Amygdala (tissue), 56 donors: ENCODE data around the gene OR6X1.
A peak's percentile ranks its signal among the peaks of the same experiment; 100 is the strongest.
"Not testable (repeated sequence)": the region's sequence is repeated elsewhere in the genome, so short reads cannot be mapped to it uniquely, and the experiment has no call there.

Experiments
- DNase-seq, 56 donors: peaks; one replicate each; lab custom pipeline; 2025; lab: John Stamatoyannopoulos, UW

The OR6X1 gene

DNA sequence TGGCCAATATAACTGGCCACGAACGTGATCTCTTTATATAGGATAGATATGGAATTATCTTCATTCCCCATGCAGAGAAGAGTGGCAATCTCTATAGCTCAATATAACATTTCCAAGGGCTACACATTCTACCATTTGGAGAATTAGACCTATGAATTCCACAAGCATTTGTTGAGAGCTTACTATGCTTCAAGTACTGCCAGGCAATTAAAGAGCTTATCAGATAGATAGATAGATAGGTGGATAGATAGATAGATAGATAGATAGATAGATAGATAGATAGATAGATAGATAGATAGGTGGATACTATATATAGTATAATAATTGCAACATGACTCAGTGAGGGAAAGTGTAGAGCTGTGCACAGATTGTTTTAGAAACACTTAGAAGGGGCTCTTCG is 1.5 kb upstream of the OR6X1 start:
- DNase-seq: no peak

DNA sequence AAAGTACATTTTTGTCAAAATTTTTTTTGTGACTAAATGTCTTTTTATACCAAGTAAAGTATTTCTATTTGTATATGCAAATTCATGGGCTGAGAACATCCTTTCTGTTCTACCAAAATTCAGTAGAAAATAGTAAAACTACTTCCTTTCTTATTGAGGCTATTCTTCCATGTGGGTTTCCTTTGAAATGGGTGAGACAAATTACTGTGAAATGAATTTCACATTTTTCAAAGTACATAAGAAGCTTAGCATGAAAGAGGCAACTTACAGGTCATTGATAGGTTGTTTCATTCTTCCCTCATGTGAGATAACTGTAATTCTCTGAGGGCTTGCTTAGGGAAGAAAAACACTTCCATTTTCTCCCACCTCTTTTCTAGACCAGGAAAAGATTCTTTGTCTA is 1.0 kb upstream of the OR6X1 start:
- no peak for DNase-seq

DNA sequence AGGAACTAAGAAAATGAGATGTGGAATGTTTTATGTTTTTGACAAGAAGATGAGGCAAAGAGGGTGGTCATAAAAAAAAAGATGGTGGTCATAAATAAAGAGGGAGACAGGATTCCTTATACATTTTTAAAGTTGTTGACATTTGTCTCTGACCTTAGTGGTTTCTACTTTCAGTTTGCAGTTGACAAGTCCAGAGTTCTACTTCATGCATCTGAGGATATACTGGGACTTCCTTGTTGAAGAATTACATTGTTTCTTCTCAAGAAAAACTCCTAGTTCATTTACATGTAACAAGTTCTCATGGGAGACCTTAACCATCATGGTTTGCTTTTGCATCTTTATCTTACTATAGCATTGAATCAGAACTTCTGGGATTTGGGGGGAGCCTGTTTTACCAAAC is 1.2 kb downstream of the OR6X1 start:
- DNase-seq: no peak

DNA sequence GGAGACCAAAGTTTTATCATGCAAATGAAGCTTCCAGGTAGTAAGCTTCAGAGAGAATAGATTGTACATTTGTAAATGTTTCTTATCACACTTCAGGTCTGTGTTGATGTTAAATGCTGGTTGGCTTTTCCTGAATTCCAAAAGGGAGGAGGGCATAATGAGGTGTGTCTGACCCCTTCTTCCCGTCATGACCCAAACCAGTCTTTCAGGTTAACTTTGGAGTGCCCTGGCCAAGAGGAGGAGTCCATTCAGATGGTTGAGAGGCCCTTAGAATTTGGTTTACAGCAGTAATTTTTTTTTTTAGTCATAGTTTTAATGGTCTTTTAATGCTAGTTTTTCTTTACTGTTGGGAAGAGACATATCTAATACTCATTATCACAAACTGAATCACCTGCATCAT is 2.5 kb downstream of the OR6X1 start:
- DNase-seq: no peak

DNA sequence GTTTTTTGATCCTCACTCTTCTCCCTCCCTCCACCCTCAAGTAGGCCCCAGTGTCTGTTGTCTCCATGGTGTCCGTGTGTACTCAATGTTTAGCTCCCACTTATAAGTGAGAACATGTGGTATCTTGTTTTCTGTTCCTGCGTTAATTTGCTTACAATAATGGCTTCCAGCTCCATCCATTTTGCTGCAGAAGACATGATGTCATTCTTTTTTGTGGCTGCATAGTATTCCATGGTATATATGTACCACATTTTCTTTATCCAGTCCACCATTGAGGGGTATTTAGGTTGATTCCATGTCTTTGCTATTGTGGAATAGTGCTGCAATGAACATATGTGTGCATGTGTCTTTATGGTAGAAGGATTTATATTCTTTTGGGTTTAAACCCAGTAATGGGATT is 6.0 kb downstream of the OR6X1 start:
- DNase-seq: not testable (repeated sequence)

DNA sequence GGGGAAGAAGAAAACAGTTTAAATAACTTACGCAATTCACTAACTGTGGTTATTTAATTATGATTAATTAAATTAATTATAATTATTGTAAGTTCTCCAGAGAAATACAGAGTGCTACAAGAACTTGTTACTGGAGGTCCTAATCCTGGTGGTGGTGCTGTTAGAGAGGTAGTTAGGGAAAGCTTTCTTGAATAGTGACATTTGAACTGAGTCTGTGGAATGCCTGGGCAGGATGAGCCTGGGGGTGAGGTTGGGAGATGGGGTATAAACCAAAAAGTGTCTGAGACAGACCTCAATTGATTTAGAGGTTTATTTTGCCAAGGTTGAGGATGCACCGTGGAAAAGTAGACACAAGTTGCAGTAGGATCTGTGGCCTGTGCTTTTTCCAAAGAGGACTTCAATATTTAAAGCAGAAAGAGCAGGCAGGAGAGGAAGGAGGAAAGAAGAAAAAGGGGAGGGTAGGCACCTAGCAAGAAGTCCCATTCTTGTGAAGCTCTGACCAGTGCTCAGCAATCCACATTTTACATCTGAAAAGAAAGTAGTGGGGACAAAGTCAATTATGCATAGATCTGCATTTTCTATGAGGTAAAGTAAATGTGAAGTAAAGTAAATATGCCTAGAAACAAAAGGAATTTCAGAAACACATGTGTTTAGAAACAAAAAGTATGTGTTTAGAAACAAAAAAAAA is 8.4 kb downstream of the OR6X1 start:
- DNase-seq: no peak

DNA sequence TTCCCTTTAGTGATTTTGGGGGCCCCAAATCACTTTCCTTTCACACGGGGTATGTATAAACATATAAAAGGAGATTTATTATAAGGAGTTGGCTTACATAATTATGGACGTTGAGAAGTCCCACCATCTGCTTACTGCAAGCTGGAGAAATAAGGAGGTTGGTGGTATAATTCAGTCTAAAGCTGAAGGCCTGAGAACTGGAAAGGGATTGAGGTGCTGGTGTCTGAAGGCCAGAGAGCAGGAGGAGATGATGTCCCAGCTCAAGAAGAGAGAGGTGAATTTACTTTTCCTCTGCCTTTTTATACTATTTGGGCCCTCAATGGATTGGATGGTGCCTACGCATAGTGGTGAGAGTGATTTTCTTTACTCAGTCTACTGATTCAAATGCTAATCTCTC is 11.6 kb downstream of the OR6X1 start:
- DNase-seq: no peak

DNA sequence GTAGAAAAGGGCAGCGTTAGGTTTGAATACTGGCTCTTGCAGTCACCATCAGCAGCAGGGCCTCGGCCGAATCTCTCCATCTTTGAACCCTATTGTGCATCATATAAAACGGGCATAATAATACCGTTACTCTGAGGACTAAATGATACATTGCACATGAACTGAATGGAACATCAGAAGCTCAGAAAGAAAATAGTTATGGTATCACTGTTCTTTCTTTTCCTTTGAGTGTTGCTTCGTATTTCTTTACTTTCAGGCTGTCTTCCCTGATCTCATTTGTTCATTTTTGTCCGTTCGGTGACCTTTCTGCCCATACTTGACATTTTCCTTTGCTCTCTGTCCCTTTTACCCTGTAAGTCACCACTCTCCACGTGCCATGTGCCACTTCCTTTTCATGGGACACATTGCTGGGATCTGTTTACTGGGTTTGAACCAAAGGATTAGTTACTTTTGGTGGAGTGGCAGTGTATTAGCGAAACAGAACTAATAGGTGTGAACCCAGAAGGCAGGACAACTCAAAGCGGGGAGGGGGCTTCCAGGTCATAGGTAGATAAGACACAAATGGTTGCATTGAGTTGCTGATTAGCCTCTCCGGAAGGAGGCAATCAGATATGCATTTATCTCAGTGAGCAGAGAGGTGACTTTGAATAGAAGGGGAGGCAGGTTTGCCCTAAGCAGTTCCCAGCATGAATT is 12.1 kb downstream of the OR6X1 start:
- DNase-seq: peak in 4 of 56 donors; percentile 1 to 33 (median 10)

DNA sequence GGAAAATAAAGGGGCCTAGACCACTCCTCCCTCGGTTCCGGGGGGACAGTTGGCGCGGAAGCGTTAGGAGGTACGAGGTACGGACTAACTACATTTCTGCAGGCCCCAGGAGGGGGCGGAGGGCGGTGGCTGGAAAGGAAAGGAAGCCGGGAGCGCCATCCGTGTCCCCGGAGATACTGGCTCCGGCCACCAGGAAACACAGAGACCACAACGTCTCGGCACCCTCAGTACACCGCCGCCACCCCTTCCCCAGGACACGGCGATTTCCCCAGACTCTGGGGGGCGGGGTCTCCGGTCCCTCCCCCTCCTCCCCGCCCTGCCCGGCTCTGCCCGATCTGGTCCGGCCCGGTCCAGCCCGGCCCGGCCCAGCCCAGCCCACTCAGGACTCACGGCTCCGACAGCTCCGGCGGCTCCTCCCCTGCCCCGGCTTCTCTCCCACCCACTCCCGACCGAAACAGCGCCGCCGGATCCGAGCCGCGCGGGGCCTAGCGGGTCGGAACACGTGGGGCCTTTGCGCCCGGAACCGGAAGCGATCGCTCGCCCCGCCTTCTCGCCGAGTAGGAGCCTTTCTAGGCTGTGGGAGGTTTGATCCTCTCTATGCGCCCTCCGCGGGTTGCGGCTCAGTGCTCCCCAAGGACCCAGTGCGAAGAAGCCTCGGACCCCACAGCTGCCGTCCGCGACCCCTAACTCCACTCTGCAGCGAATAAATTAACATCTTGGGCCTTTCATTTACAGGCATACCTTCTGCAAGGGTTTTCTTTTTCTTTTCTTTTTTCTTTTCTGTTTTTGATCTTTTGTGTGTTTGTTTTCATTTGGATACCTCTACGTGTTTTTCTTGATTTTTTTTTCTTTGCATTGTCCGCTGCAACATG is 12.9 kb downstream of the OR6X1 start, which contains the start of gene ZNF202:
Gene ZNF202, minus strand, starts transcription at position 502 of the 872 bp plus-strand sequence. CDS start 10,772 bp downstream, outside the sequence.
- peak; percentile 40 to 95 (median 85) for DNase-seq

DNA sequence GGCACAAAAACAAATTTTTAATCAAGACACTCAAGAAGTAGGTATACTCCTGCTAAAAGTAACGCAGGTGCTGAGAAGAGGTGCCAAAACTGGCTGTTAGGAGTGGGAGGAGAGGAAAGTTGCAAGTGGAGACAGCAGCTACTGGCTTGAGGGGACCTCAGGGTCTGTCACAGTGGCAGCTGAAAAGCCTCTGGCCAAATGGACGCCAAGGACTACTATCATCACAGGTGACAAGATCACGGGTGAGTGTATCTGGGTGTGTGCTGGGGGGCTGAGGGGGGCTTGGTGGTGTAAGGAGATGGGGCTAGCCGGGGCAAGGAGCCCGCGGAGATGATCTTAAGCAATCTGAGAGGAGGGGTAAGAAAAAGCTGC is 13.5 kb downstream of the OR6X1 start:
- peak in 2 of 56 donors; percentile 5 to 44 for DNase-seq

DNA sequence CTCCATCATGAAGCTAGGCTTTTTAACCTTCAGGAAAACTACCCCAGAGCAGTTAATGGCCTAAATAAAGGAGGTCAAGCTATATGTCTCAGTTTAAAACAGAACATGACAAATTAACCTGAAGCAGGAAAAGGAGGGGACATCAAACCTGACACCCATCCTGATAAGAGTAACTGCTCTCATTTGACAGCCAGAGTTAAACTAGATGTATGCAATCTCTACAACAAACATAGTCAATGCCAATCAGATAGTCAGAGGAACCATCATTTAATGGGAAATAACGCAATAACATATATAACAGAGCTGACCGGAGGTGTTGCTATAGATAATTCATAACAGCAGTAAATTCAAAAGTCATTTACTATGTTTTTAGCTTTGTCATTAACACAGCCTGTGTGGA is 15.9 kb downstream of the OR6X1 start:
- no peak for DNase-seq

DNA sequence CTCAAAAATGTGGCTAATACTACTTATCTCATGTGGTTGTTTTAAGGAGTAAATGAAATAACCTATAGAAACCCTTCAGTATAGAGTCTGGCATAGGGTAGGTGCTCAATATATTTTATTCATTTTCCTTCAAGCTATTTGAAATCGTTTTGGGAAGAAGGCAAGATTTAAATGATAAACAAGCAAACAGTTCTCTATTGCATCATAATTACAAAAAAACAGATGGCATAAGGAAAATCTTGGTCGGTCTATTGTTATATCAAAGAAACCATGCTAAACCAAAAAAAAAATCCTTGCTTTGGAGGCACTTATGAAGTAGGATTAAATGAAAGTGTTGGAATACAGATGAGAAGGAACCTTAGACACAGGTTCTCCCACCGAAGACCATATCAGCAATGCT is 17.5 kb downstream of the OR6X1 start:
- DNase-seq: no peak

DNA sequence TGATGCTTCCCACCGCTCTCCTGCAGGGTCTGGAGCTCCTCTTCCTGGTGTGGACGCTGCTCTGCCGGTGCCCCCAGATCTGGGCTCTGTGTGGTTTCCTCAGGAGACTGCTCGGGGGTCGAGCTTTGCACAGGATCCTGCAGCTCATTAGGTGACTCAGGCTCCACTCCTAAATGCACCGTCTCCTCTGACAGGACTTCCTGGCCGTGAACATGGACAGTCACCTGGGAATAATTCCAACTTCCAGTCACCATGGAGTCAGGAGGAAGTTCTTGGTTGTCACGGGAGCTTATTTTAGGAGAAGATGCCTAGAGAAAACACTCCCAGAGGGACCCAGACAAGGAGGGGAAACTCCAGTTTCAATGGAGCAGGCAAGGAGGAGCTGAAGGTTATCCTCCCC is 24.7 kb downstream of the OR6X1 start:
- no peak for DNase-seq

DNA sequence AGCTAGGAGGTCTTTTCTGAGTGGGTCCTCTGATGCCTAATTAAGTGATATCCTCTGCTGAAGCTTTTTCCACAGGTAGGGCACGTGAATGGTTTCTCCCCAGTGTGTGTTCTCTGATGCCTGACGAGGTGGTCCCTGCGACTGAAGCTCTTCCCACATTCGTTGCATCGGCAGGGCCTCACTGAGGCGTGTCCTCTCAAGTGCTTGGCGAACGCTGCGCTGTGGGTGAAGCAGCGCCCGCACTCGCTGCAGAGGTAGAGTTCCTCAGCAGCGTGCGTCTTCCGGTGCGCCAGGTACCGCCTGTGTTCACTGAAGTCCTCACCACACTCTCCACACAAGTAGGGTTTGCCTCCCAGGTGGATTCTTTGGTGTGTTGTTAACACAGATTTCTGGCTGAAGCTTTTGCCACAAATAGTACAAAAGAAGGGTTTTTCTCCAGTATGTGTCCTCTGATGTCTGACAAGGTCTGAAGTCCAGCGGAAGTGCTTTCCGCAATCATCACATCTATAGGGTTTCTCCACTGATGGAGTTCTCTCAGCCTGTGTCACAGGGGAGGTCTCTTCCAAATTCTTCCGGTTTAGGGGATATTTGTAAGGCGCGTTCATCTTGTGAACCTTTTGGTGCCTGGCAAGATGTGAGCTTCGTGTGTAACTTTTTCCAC is 28.2 kb downstream of the OR6X1 start:
- DNase-seq: no peak

DNA sequence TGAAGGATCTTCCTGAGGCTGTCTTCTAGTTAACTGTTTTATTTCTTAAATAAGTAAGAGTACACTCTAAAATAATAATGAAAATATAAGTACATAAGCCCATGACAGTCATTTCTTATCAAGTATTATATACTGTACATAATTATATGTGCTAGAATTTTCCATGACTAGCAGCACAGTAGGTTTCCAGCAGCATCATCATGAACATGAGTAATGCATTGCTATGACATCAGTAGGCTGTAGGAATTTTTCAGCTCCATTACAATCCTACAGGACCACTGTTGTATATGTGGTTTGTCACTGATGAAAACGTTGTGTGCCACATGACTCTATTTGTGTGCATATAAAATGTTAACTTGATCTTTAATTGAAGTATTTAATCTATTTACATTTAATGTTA is 34.9 kb downstream of the OR6X1 start:
- no peak for DNase-seq

DNA sequence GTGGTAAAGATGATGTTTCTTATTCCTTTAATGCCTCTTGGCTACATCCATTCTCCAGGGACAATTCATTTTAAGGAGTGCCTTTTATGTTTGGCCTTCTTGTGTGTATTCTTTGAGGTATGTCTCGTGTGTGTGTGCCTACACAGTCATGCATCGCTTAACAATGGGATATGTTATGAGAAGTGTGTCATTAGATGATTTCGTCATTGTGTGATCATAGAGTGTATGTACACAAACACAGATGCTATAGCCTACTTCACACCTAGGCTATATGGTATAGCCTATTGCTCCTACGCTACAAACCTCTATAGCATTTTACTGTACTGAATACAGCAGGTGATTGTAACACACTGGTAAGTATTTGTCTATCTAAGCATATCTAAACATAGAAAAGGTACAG is 35.8 kb downstream of the OR6X1 start:
- no peak for DNase-seq

DNA sequence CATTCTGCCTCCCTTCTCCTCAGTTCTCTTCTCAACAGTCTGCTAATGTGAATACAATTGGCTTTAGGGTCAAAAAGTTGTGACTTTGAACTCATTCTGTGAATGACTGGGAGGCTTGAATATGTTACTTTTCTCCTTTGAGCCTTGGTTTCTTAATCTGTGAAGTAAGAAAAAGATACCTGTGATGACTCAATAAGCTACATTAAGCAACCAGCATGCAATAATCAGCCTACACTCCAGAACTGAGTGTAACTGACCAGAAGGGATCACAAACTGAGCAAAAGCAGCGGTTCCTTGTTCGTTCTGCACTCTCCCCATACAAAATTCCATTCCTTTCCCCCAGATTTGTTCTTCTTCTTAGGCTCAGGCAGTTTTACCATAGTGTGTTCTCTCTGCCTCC is 36.3 kb downstream of the OR6X1 start:
- no peak for DNase-seq

DNA sequence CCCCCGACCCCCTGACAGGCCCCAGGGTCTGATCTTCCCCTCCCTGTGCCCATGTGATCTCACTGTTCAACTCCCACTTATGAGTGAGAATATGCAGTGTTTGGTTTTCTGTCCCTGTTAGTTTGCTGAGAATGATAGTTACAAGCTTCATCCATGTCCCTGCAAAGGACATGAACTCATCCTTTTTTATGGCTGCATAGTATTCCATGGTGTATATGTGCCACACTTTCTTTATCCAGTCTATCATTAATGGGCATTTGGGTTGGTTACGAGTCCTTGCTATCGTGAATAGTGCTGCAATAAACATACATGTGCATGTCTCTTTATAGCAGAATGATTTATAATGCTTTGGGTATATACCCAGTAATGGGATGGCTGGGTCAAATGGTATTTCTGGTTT is 41.7 kb downstream of the OR6X1 start:
- DNase-seq: not testable (repeated sequence)

DNA sequence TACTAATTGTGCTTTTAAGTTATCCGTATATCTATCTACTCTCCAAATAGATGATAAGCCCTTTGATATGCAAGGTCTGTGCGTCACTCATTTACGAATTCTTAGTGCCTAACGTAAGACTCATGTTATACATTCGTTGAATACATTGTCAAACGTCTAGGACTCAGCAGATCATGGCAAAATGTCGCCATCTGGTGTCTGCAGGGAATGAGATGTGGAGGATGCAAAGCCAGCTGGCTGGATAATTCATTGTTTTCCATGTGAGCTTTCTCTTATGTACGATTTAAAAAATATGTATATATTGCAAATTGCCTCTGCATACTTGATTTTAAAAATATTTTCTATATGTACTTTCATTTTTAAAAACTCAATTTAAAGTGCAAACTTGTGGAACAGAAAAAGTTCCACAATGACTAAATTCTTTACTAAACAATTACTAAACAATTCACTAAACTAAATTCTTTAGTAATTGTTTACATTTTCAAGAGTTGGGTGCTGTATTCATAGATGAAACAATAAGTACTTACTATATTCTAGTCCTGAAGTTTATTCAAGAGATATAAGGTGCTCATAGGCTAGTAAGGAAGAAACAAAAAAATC is 46.6 kb downstream of the OR6X1 start:
- peak in 23 of 56 donors; percentile 4 to 76 (median 33) for DNase-seq

DNA sequence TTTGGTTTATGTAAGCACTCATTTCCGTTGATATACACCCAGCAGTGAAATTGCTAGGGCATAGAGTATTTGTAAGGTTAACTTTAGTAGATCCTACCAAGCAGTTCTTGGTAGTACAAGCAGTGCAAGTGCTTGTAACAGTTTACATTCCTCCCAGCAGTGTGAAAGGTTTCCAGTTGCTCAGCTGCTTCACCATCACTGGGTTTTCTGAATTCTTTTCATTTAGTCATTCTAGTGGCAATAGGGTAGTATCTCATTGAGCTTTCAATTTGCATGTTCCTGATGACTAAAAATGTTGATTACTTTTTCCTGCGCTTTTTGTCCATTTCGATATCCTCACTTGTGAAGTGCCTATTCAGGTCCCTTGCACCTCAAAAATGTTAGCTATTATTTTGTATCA is 47.1 kb downstream of the OR6X1 start:
- no peak for DNase-seq
